NCI-H345 treated with DMSO at 0.1 percent for 48 hours (cell line): ENCODE results near the gene SORL1.
A peak's percentile ranks its signal among the peaks of the same experiment; 100 is the strongest.

Experiments used
- DNase-seq: peaks from one replicate; lab custom pipeline; 2025; ENCODE audit not compliant: unreplicated experiment; lab: John Stamatoyannopoulos, UW

SORL1 gene

GRCh38 chr11:121578251-121578976, 126.3 kb downstream of the SORL1 start:
- no peak for DNase-seq

GRCh38 chr11:121580154-121580553, 128.0 kb downstream of the SORL1 start:
- no peak for DNase-seq

GRCh38 chr11:121581607-121582006, 129.5 kb downstream of the SORL1 start:
- no peak for DNase-seq

- DNase-seq: no peak
Measured at GRCh38 chr11:121582296-121582695, 130.2 kb downstream of the SORL1 start.

GRCh38 chr11:121583825-121584224, 131.7 kb downstream of the SORL1 start:
- DNase-seq: no peak

GRCh38 chr11:121586750-121587149, 134.6 kb downstream of the SORL1 start:
- DNase-seq: no peak

- DNase-seq: no peak
Measured at GRCh38 chr11:121587182-121587581, 135.1 kb downstream of the SORL1 start.

- DNase-seq: no peak
Measured at GRCh38 chr11:121588747-121589146, 136.6 kb downstream of the SORL1 start.

- no peak for DNase-seq
Measured at GRCh38 chr11:121589946-121590537, 137.9 kb downstream of the SORL1 start.

- no peak for DNase-seq
Measured at GRCh38 chr11:121590772-121591404, 138.8 kb downstream of the SORL1 start.

- peak; percentile 39 for DNase-seq
Measured at GRCh38 chr11:121591405-121592033, 139.4 kb downstream of the SORL1 start.

- no peak for DNase-seq
Measured at GRCh38 chr11:121592708-121593107, 140.6 kb downstream of the SORL1 start.

GRCh38 chr11:121595717-121596161, 143.6 kb downstream of the SORL1 start:
- no peak for DNase-seq

- DNase-seq: no peak
Measured at GRCh38 chr11:121596195-121597155, 144.4 kb downstream of the SORL1 start.

GRCh38 chr11:121603316-121603715, 151.2 kb downstream of the SORL1 start:
- DNase-seq: no peak

GRCh38 chr11:121604152-121604551, 152.0 kb downstream of the SORL1 start:
- DNase-seq: no peak

GRCh38 chr11:121606354-121606753, 154.2 kb downstream of the SORL1 start:
- no peak for DNase-seq

GRCh38 chr11:121607341-121607740, 155.2 kb downstream of the SORL1 start:
- DNase-seq: no peak

- DNase-seq: no peak
Measured at GRCh38 chr11:121608545-121609098, 156.5 kb downstream of the SORL1 start.

- no peak for DNase-seq
Measured at GRCh38 chr11:121610706-121611105, 158.6 kb downstream of the SORL1 start.
